ENCODE results near the gene APC2.

APC2 gene

GRCh38 chr19:1406774-1407527 is 43.0 kb upstream of the APC2 start:
- peak; percentile 48; the same call in 1 of the 2 replicates for TF ChIP-seq CTCF (IDR thresholded peaks at IDR 0.05; ENCODE audit: borderline replicate concordance, insufficient read depth, low read depth, low read length)

GRCh38 chr19:1407528-1408299 is 42.2 kb upstream of the APC2 start, which contains the start of gene DAZAP1:
TSS of gene DAZAP1 (plus strand) at chr19:1407586. CDS start at chr19:1407774, 188 bp downstream.
- TF ChIP-seq CTCF (IDR thresholded peaks at IDR 0.05; ENCODE audit: borderline replicate concordance, insufficient read depth, low read depth, low read length): no peak
- peak within 1 kb of the TSS; percentile 96 for H3K4me3 ChIP-seq (ENCODE audit: low read depth, low read length)

More at GRCh38 chr19:1406774-1407527, 43.0 kb upstream of the APC2 start:
- peak overlapping the region; percentile 51 for H3K4me3 ChIP-seq (ENCODE audit: low read depth, low read length)

GRCh38 chr19:1408300-1409203 is 41.4 kb upstream of the APC2 start:
- H3K4me3 ChIP-seq (ENCODE audit: low read depth, low read length): peak overlapping the region; percentile 96
- no peak for TF ChIP-seq CTCF (IDR thresholded peaks at IDR 0.05; ENCODE audit: borderline replicate concordance, insufficient read depth, low read depth, low read length)

- H3K4me3 ChIP-seq (ENCODE audit: low read depth, low read length): peak overlapping the region; percentile 96
- TF ChIP-seq CTCF (IDR thresholded peaks at IDR 0.05; ENCODE audit: borderline replicate concordance, insufficient read depth, low read depth, low read length): no peak
Observed at GRCh38 chr19:1409204-1410005, 40.5 kb upstream of the APC2 start.

GRCh38 chr19:1410136-1410786 is 39.7 kb upstream of the APC2 start:
- no peak for TF ChIP-seq CTCF (IDR thresholded peaks at IDR 0.05; ENCODE audit: borderline replicate concordance, insufficient read depth, low read depth, low read length)
- H3K4me3 ChIP-seq (ENCODE audit: low read depth, low read length): no peak overlapping the region

- no peak for TF ChIP-seq CTCF (IDR thresholded peaks at IDR 0.05; ENCODE audit: borderline replicate concordance, insufficient read depth, low read depth, low read length)
- no peak overlapping the region for H3K4me3 ChIP-seq (ENCODE audit: low read depth, low read length)
Observed at GRCh38 chr19:1410789-1411188, 39.1 kb upstream of the APC2 start.
